ENCODE data around the gene GH1.

- TF ChIP-seq CTCF (IDR thresholded peaks at IDR 0.05) (no peak), POLR2A (IDR thresholded peaks at IDR 0.05) (no peak)
These were observed 21.2 kb upstream of the GH1 start for GRCh38 chr17:63939884-63940283.

Data from vagina (tissue), 2 donors.